Measurements from ENCODE around the gene MRAS. TPM values are rescaled to one million over a fixed set of nuclear protein-coding genes. Genes with fewer than 3 reads are reported as not detected.

Gene MRAS
- total and polyA plus RNA-seq, 2 of the 8 experiments (the other 6 are each of a cell fraction or from before 2014, with no cell fraction given), result 10.6 to 16.2 TPM

DNA sequence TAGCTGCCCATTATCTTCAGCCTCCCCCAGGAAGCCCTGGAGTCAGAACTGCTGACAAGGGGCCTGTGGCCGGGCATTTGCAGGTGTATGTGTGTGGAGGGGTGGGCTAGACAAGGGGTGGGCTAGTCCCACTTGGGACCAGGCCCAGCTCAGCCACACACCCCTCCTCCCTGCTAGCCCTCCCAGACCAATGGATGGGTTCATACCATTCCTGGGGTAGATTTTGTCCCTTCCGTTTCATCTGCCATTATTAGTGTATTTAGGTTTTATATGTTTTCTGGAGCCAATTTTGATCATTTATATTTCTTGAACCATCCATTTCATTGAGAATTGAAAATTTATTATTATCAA lies 42.2 kb downstream of the MRAS start (continued):
- TF ChIP-seq, protein P1, sequence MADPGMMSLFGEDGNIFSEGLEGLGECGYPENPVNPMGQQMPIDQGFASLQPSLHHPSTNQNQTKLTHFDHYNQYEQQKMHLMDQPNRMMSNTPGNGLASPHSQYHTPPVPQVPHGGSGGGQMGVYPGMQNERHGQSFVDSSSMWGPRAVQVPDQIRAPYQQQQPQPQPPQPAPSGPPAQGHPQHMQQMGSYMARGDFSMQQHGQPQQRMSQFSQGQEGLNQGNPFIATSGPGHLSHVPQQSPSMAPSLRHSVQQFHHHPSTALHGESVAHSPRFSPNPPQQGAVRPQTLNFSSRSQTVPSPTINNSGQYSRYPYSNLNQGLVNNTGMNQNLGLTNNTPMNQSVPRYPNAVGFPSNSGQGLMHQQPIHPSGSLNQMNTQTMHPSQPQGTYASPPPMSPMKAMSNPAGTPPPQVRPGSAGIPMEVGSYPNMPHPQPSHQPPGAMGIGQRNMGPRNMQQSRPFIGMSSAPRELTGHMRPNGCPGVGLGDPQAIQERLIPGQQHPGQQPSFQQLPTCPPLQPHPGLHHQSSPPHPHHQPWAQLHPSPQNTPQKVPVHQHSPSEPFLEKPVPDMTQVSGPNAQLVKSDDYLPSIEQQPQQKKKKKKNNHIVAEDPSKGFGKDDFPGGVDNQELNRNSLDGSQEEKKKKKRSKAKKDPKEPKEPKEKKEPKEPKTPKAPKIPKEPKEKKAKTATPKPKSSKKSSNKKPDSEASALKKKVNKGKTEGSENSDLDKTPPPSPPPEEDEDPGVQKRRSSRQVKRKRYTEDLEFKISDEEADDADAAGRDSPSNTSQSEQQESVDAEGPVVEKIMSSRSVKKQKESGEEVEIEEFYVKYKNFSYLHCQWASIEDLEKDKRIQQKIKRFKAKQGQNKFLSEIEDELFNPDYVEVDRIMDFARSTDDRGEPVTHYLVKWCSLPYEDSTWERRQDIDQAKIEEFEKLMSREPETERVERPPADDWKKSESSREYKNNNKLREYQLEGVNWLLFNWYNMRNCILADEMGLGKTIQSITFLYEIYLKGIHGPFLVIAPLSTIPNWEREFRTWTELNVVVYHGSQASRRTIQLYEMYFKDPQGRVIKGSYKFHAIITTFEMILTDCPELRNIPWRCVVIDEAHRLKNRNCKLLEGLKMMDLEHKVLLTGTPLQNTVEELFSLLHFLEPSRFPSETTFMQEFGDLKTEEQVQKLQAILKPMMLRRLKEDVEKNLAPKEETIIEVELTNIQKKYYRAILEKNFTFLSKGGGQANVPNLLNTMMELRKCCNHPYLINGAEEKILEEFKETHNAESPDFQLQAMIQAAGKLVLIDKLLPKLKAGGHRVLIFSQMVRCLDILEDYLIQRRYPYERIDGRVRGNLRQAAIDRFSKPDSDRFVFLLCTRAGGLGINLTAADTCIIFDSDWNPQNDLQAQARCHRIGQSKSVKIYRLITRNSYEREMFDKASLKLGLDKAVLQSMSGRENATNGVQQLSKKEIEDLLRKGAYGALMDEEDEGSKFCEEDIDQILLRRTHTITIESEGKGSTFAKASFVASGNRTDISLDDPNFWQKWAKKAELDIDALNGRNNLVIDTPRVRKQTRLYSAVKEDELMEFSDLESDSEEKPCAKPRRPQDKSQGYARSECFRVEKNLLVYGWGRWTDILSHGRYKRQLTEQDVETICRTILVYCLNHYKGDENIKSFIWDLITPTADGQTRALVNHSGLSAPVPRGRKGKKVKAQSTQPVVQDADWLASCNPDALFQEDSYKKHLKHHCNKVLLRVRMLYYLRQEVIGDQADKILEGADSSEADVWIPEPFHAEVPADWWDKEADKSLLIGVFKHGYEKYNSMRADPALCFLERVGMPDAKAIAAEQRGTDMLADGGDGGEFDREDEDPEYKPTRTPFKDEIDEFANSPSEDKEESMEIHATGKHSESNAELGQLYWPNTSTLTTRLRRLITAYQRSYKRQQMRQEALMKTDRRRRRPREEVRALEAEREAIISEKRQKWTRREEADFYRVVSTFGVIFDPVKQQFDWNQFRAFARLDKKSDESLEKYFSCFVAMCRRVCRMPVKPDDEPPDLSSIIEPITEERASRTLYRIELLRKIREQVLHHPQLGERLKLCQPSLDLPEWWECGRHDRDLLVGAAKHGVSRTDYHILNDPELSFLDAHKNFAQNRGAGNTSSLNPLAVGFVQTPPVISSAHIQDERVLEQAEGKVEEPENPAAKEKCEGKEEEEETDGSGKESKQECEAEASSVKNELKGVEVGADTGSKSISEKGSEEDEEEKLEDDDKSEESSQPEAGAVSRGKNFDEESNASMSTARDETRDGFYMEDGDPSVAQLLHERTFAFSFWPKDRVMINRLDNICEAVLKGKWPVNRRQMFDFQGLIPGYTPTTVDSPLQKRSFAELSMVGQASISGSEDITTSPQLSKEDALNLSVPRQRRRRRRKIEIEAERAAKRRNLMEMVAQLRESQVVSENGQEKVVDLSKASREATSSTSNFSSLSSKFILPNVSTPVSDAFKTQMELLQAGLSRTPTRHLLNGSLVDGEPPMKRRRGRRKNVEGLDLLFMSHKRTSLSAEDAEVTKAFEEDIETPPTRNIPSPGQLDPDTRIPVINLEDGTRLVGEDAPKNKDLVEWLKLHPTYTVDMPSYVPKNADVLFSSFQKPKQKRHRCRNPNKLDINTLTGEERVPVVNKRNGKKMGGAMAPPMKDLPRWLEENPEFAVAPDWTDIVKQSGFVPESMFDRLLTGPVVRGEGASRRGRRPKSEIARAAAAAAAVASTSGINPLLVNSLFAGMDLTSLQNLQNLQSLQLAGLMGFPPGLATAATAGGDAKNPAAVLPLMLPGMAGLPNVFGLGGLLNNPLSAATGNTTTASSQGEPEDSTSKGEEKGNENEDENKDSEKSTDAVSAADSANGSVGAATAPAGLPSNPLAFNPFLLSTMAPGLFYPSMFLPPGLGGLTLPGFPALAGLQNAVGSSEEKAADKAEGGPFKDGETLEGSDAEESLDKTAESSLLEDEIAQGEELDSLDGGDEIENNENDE (IDR thresholded peaks at IDR 0.05; ENCODE audit: insufficient replicate concordance, low read length), result no peak
- TF ChIP-seq, protein P2, sequence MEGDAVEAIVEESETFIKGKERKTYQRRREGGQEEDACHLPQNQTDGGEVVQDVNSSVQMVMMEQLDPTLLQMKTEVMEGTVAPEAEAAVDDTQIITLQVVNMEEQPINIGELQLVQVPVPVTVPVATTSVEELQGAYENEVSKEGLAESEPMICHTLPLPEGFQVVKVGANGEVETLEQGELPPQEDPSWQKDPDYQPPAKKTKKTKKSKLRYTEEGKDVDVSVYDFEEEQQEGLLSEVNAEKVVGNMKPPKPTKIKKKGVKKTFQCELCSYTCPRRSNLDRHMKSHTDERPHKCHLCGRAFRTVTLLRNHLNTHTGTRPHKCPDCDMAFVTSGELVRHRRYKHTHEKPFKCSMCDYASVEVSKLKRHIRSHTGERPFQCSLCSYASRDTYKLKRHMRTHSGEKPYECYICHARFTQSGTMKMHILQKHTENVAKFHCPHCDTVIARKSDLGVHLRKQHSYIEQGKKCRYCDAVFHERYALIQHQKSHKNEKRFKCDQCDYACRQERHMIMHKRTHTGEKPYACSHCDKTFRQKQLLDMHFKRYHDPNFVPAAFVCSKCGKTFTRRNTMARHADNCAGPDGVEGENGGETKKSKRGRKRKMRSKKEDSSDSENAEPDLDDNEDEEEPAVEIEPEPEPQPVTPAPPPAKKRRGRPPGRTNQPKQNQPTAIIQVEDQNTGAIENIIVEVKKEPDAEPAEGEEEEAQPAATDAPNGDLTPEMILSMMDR (IDR thresholded peaks at IDR 0.05; ENCODE audit: control extremely low read depth in 1 of 3, insufficient read depth in 1 of 3, low read depth in 1 of 3, low read length in 3 of 3), result no peak
- no peak for TF ChIP-seq SIN3A (conservative IDR thresholded peaks at IDR 0.05 in 1 of 2, IDR thresholded peaks at IDR 0.05 in 1 of 2; ENCODE audit: low read depth in 1 of 2, low read length in 2 of 2)
- TF ChIP-seq PHF8 (conservative IDR thresholded peaks at IDR 0.05; ENCODE audit: low read depth, low read length), result no peak
- no peak for TF ChIP-seq CREB1 (IDR thresholded peaks at IDR 0.05)
- no peak for TF ChIP-seq POLR2AphosphoS5 (IDR thresholded peaks at IDR 0.05; ENCODE audit: low read depth, low read length)
- TF ChIP-seq, protein P3, sequence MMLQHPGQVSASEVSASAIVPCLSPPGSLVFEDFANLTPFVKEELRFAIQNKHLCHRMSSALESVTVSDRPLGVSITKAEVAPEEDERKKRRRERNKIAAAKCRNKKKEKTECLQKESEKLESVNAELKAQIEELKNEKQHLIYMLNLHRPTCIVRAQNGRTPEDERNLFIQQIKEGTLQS (IDR thresholded peaks at IDR 0.05; ENCODE audit: insufficient read depth, low read depth, low read length), result no peak
- no peak for TF ChIP-seq RFX5 (IDR thresholded peaks at IDR 0.05; ENCODE audit: borderline replicate concordance, low read depth, low read length)
- no peak for TF ChIP-seq CBX5 (IDR thresholded peaks at IDR 0.05; ENCODE audit: low read depth, low read length)
